Activated CD4-positive, alpha-beta memory T cell treated with anti-CD3 and anti-CD28 coated beads for 36 hours (primary cell): ENCODE results near the gene TUBA3E. TPM values are rescaled to one million over a fixed set of nuclear protein-coding genes. Genes with fewer than 3 reads are reported as not detected.
"Not testable (repeated sequence)": the region's sequence is repeated elsewhere in the genome, so short reads cannot be mapped to it uniquely, and the experiment has no call there.

Source experiments
- CTCF ChIA-PET: fragments of 350-600 bp; sonication (Branson Sonifier 250); formaldehyde crosslinking; loops from one replicate; lab custom pipeline; 2021; ENCODE audit warnings: antibody characterized with exemption, inconsistent platforms; lab: Charles Lee
- POLR2A ChIA-PET: fragments of 350-600 bp; sonication (Branson Sonifier 250); formaldehyde crosslinking; loops from one replicate; lab custom pipeline; 2021; ENCODE audit warnings: antibody characterized with exemption; lab: Charles Lee
- DNase-seq: peaks from one replicate; pipeline ENCODE4 v3.0.0-alpha.2; 2020
- H3K27ac Mint-ChIP-seq: one replicate; pipeline ENCODE4 v1.8.0; 2021; ENCODE audit warnings: mixed read lengths
- H3K27me3 Mint-ChIP-seq: one replicate; pipeline ENCODE4 v1.8.0; 2021; ENCODE audit warnings: mixed read lengths
- H3K36me3 Mint-ChIP-seq: one replicate; pipeline ENCODE4 v1.8.0; 2021; ENCODE audit warnings: mixed read lengths
- H3K4me1 Mint-ChIP-seq: one replicate; pipeline ENCODE4 v1.8.0; 2021; ENCODE audit warnings: low read depth, mixed read lengths
- H3K4me3 Mint-ChIP-seq: one replicate; pipeline ENCODE4 v1.8.0; 2021; ENCODE audit warnings: mild to moderate bottlenecking, mixed read lengths
- H3K9me3 Mint-ChIP-seq: one replicate; pipeline ENCODE4 v1.8.0; 2021; ENCODE audit warnings: mixed read lengths
- intact Hi-C: fragments of 100-400 bp; cut with micrococcal nuclease; formaldehyde crosslinking; loops from one replicate; pipeline ENCODE4 v1.15.1; 2023
- total RNA-seq, 2 experiments: library from RNA; stranded (reverse); gene quantifications; one replicate each; pipeline ENCODE4 v1.2.3, GENCODE V29; 2021

The TUBA3E gene
- total RNA-seq, 2 experiments from 2014 or later, result not detected

GRCh38 chr2:130150181-130151144, 47.8 kb downstream of the TUBA3E start:
- ChIA-PET POLR2A (no interaction called here), CTCF (no interaction called here)
- no peaks in the 10 kb centered on the region for H3K9me3 Mint-ChIP-seq
- no peak overlapping the region for H3K27ac Mint-ChIP-seq
- peaks cover 4% of the 10 kb centered on the region for H3K27me3 Mint-ChIP-seq
- no peaks in the 10 kb centered on the region for H3K4me1 Mint-ChIP-seq
- H3K4me3 Mint-ChIP-seq, result no peak overlapping the region
- H3K36me3 Mint-ChIP-seq, result peaks cover 2% of the 10 kb centered on the region
- DNase-seq, result no peak
- intact Hi-C loops, result no loop called here

- H3K9me3 Mint-ChIP-seq, H3K27ac Mint-ChIP-seq, H3K36me3 Mint-ChIP-seq, H3K27me3 Mint-ChIP-seq, H3K4me3 Mint-ChIP-seq, H3K4me1 Mint-ChIP-seq, POLR2A ChIA-PET, CTCF ChIA-PET, DNase-seq: not testable (repeated sequence)
- intact Hi-C loops, result loop anchor here (5.0 kb wide), 1 partner anchor 34 kb away; the partner anchor contains the start of genes MZT2B and SMPD4
These were observed 49.7 kb downstream of the TUBA3E start for GRCh38 chr2:130148515-130148914.

- intact Hi-C loops, result loop anchor here (5.0 kb wide), 1 partner anchor 37 kb away; the partner anchor contains the start of genes MZT2B and SMPD4
These were observed 53.2 kb downstream of the TUBA3E start, which contains the start of gene CCDC74B for GRCh38 chr2:130145006-130145414. CCDC74B (minus strand) TSS chr2:130145112; CDS start chr2:130144996, 116 bp downstream.

GRCh38 chr2:130143266-130144039, 54.8 kb downstream of the TUBA3E start:
- peak; percentile 18 for DNase-seq
- H3K9me3 Mint-ChIP-seq, H3K27me3 Mint-ChIP-seq, H3K36me3 Mint-ChIP-seq, H3K27ac Mint-ChIP-seq, POLR2A ChIA-PET, intact Hi-C loops, H3K4me1 Mint-ChIP-seq: not testable (repeated sequence)
- peak overlapping the region; percentile 47 for H3K4me3 Mint-ChIP-seq
- CTCF ChIA-PET, result interaction anchor here (0.9 kb wide), 1 partner anchor 108 kb away, joined by 7 read pairs; no protein-coding TSS in a partner anchor

More at GRCh38 chr2:130145006-130145414, 53.2 kb downstream of the TUBA3E start, which contains the start of gene CCDC74B:
- H3K9me3 Mint-ChIP-seq, H3K4me1 Mint-ChIP-seq, POLR2A ChIA-PET, H3K27ac Mint-ChIP-seq, CTCF ChIA-PET, H3K27me3 Mint-ChIP-seq, H3K36me3 Mint-ChIP-seq: not testable (repeated sequence)
- DNase-seq, result peak; percentile 78
- H3K4me3 Mint-ChIP-seq, result peak within 1 kb of the TSS; percentile 75

- POLR2A ChIA-PET, H3K27ac Mint-ChIP-seq, intact Hi-C loops, H3K4me1 Mint-ChIP-seq, H3K9me3 Mint-ChIP-seq, H3K27me3 Mint-ChIP-seq, H3K36me3 Mint-ChIP-seq, CTCF ChIA-PET: not testable (repeated sequence)
- H3K4me3 Mint-ChIP-seq, result peak overlapping the region; percentile 47
- peak; percentile 2 for DNase-seq
These were observed 55.6 kb downstream of the TUBA3E start for GRCh38 chr2:130142396-130143265.

Other genes with a start within 250 kb of the TUBA3E start
- gene RAB6C, start 218.8 kb downstream of the TUBA3E start, total RNA-seq, result not detected
- not detected for gene POTEF, start 69.2 kb downstream of the TUBA3E start, total RNA-seq
- gene CCDC74B, start 53.3 kb downstream of the TUBA3E start, total RNA-seq, result 1 to 10 TPM; 3.2 to 3.3 TPM
- gene SMPD4, start 16.8 kb downstream of the TUBA3E start, total RNA-seq, result 10 to 100 TPM; 65.8 to 69.4 TPM
- gene MZT2B, start 16.2 kb downstream of the TUBA3E start, total RNA-seq, result 100 to 1,000 TPM; 388 to 401 TPM
- 100 to 1,000 TPM; 125 to 128 TPM for gene IMP4, start 144.5 kb upstream of the TUBA3E start, total RNA-seq
- gene PTPN18, start 157.6 kb upstream of the TUBA3E start, total RNA-seq, result 10 to 100 TPM; 42.1 to 44.9 TPM